Vagina (tissue), 2 donors: ENCODE measurements around the gene ATP6V0C.
"Not testable (repeated sequence)": the region's sequence is repeated elsewhere in the genome, so short reads cannot be mapped to it uniquely, and the experiment has no call there.

Experiments used
- POLR2A ChIP-seq, 2 donors: fragments of 450-650 bp; IDR thresholded peaks; one replicate each; pipeline ENCODE4 v1.6.1; 2017; ENCODE audit warnings: antibody characterized with exemption in 2 of 2, mild to moderate bottlenecking in 2 of 2, moderate library complexity in 2 of 2
- POLR2AphosphoS5 ChIP-seq, 2 donors: sonication (generic); formaldehyde crosslinking; IDR thresholded peaks; one replicate each; pipeline ENCODE4 v1.9.0; 2017; ENCODE audit warnings: antibody characterized with exemption in 2 of 2, mild to moderate bottlenecking in 2 of 2, low read depth in 1 of 2; ENCODE audit not compliant: insufficient read depth in 1 of 2
- TF ChIP-seq, protein P1 (sequence below), 3 experiments: fragments of 450-650 bp in 2 of 3; fragments of 200-600 bp in 1 of 3; sonication (generic) in 1 of 3; IDR thresholded peaks; one replicate each; pipeline ENCODE4 v1.5.1; 2017 to 2019; ENCODE audit warnings: antibody characterized with exemption in 3 of 3, mild to moderate bottlenecking in 2 of 3, moderate library complexity in 2 of 3

GRCh38 chr16:2533142-2533755, 19.5 kb downstream of the ATP6V0C start:
- not testable (repeated sequence) for TF ChIP-seq POLR2AphosphoS5 (IDR thresholded peaks at IDR 0.05; ENCODE audit: insufficient read depth in 1 of 2, low read depth in 1 of 2); POLR2A (IDR thresholded peaks at IDR 0.05)
- TF ChIP-seq, protein P1, sequence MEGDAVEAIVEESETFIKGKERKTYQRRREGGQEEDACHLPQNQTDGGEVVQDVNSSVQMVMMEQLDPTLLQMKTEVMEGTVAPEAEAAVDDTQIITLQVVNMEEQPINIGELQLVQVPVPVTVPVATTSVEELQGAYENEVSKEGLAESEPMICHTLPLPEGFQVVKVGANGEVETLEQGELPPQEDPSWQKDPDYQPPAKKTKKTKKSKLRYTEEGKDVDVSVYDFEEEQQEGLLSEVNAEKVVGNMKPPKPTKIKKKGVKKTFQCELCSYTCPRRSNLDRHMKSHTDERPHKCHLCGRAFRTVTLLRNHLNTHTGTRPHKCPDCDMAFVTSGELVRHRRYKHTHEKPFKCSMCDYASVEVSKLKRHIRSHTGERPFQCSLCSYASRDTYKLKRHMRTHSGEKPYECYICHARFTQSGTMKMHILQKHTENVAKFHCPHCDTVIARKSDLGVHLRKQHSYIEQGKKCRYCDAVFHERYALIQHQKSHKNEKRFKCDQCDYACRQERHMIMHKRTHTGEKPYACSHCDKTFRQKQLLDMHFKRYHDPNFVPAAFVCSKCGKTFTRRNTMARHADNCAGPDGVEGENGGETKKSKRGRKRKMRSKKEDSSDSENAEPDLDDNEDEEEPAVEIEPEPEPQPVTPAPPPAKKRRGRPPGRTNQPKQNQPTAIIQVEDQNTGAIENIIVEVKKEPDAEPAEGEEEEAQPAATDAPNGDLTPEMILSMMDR (IDR thresholded peaks at IDR 0.05) = not testable (repeated sequence)
